ENCODE data around the gene GPR107. TPM values are rescaled to one million over a fixed set of nuclear protein-coding genes. Genes with fewer than 3 reads are reported as not detected.

The GPR107 gene
- total RNA-seq, 2 donors from 2014 or later: 42.2 to 51.2 TPM

DNA sequence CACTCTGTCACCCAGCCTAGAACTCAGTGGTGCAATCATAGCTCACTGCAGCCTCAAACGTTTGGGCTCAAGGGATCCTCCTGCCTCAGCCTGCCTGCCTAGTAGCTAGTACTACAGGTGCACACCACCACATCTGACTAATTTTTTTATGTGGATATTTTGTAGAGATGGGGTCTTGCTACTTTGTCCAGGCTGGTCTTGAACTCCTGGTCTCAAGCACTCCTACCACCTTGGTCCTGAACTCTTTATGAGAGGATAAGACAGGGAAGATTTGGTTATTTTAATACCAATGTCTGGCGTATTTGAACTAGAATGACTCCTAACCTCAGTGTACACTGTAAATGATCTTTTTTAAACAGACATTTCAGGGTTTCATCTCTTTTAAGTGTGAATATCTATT is 9.0 kb downstream of the GPR107 start:
- Histone ChIP-seq H3K9me3 (no peaks in the 10 kb centered on the region), H3K27me3 (no peaks in the 10 kb centered on the region), H3K4me3 (no peak overlapping the region), H3K36me3 (no peaks in the 10 kb centered on the region), H3K27ac (no peak overlapping the region), H3K9ac (ENCODE audit: low read depth in 2 of 2, low read length in 2 of 2) (no peak overlapping the region), H3K4me1 (no peaks in the 10 kb centered on the region)
- DNase-seq: no peak
- TF ChIP-seq, protein P1, sequence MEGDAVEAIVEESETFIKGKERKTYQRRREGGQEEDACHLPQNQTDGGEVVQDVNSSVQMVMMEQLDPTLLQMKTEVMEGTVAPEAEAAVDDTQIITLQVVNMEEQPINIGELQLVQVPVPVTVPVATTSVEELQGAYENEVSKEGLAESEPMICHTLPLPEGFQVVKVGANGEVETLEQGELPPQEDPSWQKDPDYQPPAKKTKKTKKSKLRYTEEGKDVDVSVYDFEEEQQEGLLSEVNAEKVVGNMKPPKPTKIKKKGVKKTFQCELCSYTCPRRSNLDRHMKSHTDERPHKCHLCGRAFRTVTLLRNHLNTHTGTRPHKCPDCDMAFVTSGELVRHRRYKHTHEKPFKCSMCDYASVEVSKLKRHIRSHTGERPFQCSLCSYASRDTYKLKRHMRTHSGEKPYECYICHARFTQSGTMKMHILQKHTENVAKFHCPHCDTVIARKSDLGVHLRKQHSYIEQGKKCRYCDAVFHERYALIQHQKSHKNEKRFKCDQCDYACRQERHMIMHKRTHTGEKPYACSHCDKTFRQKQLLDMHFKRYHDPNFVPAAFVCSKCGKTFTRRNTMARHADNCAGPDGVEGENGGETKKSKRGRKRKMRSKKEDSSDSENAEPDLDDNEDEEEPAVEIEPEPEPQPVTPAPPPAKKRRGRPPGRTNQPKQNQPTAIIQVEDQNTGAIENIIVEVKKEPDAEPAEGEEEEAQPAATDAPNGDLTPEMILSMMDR (IDR thresholded peaks at IDR 0.05): no peak
- intact Hi-C loops (cut with DNase I): no loop called here

DNA sequence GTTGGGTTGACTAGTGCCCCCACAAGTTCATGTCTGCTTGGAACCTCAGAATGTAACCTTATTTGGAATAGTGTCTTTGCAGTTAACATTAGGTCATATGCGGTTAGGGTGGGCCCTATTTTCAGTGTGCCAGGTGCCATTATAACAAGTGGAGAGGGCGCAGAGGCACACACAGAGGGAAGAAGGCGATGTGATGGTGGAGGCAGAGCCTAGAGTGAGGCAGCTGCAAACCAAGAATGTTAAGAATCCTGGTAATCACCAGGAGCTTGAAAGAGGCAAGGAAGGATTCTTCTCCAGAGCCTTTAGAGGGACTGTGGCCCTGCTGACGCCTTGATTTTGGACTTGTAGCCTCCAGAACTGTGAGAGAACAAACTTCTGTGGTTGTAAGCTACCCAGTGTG is 10.9 kb downstream of the GPR107 start:
- no peaks in the 10 kb centered on the region for H3K4me1 ChIP-seq
- no peak overlapping the region for H3K9ac ChIP-seq (ENCODE audit: low read depth in 2 of 2, low read length in 2 of 2)
- no peak for DNase-seq
- H3K4me3 ChIP-seq: no peak overlapping the region
- no peaks in the 10 kb centered on the region for H3K27me3 ChIP-seq
- intact Hi-C loops (cut with DNase I): no loop called here
- H3K36me3 ChIP-seq: no peaks in the 10 kb centered on the region
- TF ChIP-seq, protein P1 (IDR thresholded peaks at IDR 0.05): no peak
- H3K27ac ChIP-seq: no peak overlapping the region
- H3K9me3 ChIP-seq: no peaks in the 10 kb centered on the region

DNA sequence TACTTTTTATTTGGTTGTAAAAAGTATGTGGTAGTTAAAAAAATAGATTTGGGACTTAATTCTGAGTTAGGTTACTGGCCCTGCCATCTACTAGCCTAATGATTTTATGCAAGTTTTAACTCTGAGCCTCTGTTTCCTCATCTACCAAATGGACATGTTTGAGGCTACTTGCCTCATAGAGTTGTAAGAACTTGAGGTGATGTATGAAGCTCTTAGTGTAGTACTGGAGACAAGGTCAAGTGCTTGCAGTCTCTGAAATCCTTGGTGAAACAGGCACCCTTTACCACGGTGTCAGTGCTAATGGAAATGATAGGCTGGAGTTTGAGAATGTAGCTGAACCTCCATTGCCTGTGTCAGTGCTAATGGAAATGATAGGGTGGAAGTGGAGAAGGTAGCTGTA is 15.3 kb downstream of the GPR107 start:
- Histone ChIP-seq H3K4me3 (no peak overlapping the region), H3K4me1 (peaks cover 8% of the 10 kb centered on the region), H3K27ac (no peak overlapping the region), H3K27me3 (no peaks in the 10 kb centered on the region), H3K9me3 (no peaks in the 10 kb centered on the region), H3K9ac (ENCODE audit: low read depth in 2 of 2, low read length in 2 of 2) (no peak overlapping the region), H3K36me3 (no peaks in the 10 kb centered on the region)
- intact Hi-C loops (cut with DNase I): no loop called here
- TF ChIP-seq, protein P1 (IDR thresholded peaks at IDR 0.05): no peak
- DNase-seq: no peak

DNA sequence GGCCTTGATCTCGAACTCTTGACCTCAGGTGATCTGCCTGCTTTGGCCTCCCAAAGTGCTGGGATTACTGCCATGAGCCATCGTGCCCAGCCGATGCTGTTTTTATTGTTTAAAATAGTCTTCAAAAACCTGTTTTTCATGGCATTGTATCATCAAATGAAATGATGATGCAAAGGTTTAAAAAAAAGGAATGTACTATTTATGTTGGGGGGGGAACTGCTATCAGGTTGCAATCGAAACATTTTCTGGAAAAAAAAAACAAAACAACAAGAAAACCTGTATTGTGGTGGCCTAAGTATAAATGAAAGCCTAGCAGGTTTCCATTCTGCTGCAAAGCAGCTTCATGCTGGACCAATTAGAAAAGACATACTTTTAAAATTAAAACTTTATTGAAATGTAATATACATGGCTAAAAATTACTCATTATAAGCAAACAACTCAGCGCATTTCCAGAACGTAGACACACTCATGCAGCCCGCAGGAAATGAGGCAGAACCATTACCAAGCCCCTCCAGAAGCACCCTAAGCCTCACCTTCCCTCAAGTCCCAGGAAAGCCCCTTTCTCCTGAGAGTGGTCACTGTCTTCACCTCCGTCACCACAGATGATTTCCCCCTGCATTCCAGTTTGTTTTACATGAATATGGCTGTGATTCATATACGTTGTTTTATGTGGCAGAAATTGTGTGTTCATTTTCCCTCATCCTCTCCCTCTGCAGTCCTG is 19.0 kb downstream of the GPR107 start:
- Histone ChIP-seq H3K4me1 (peaks cover 8% of the 10 kb centered on the region), H3K9me3 (no peaks in the 10 kb centered on the region), H3K27me3 (no peaks in the 10 kb centered on the region), H3K27ac (no peak overlapping the region), H3K36me3 (peaks cover 10% of the 10 kb centered on the region), H3K9ac (ENCODE audit: low read depth in 2 of 2, low read length in 2 of 2) (no peak overlapping the region), H3K4me3 (no peak overlapping the region)
- intact Hi-C loops (cut with DNase I): no loop called here
- DNase-seq: no peak
- TF ChIP-seq, protein P1 (IDR thresholded peaks at IDR 0.05): no peak

DNA sequence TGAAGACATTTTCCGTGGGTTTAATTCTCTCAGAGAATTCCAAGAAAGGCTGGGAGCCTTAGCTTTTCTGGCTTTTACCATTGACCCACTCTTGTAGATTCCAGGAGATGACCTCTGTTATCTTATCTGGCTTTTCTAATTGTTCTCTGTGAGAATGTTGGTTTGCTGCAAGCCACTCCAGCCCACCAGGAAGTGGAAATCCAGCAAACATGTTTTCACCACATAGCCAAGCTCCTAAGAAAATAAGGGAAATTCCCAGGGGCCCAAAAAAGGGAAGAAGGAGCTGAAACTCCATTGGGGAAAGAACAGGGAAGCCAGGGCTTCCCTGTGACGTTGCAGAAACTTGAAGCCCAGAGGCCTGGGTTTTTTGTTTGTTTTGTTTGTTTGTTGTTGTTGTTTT is 19.7 kb downstream of the GPR107 start:
- peaks cover 10% of the 10 kb centered on the region for H3K36me3 ChIP-seq
- intact Hi-C loops (cut with DNase I): no loop called here
- no peak for DNase-seq
- no peak overlapping the region for H3K27ac ChIP-seq
- peaks cover 8% of the 10 kb centered on the region for H3K4me1 ChIP-seq
- no peak overlapping the region for H3K4me3 ChIP-seq
- H3K27me3 ChIP-seq: no peaks in the 10 kb centered on the region
- H3K9ac ChIP-seq (ENCODE audit: low read depth in 2 of 2, low read length in 2 of 2): no peak overlapping the region
- TF ChIP-seq, protein P1 (IDR thresholded peaks at IDR 0.05): no peak
- no peaks in the 10 kb centered on the region for H3K9me3 ChIP-seq
